Bronchial epithelial cell (primary cell): ENCODE results near the gene GPR107. TPM values are rescaled to one million over a fixed set of nuclear protein-coding genes. Genes with fewer than 3 reads are reported as not detected.

Source experiments
- DNase-seq: peaks from one replicate; pipeline ENCODE4 v3.0.0-alpha.2; 2010; ENCODE audit warnings: low read depth
- FAIRE-seq: peaks from 2 replicates; lab custom pipeline; 2011; peaks lifted over from hg19 to GRCh38; lab: Jason Lieb, UNC
- H3K27me3 ChIP-seq: 2 replicates; pipeline ENCODE4 v1.5.1; 2011; ENCODE audit warnings: low read length; ENCODE audit not compliant: control insufficient read depth, insufficient read depth
- H3K36me3 ChIP-seq: 2 replicates; pipeline ENCODE4 v1.5.1; 2011; ENCODE audit warnings: low read length; ENCODE audit not compliant: control insufficient read depth, insufficient read depth
- H3K4me3 ChIP-seq: 2 replicates; pipeline ENCODE4 v1.5.1; 2011; ENCODE audit warnings: mild to moderate bottlenecking, low read depth, low read length, control low read depth
- total RNA-seq: library from RNA; depleted of rRNA; stranded (reverse); fragments of >200 nt; gene quantifications from 2 replicates; pipeline ENCODE4 v1.2.1, GENCODE V29; 2014
- TF ChIP-seq, protein P1 (sequence below): IDR thresholded peaks from 2 replicates; pipeline ENCODE4 v1.5.1; 2011; ENCODE audit warnings: mild to moderate bottlenecking, moderate library complexity, low read length, control low read depth, inconsistent platforms; ENCODE audit not compliant: insufficient read depth, severe bottlenecking

The GPR107 gene
- total RNA-seq, 1 donor from 2014 or later: 21.6 TPM

DNA sequence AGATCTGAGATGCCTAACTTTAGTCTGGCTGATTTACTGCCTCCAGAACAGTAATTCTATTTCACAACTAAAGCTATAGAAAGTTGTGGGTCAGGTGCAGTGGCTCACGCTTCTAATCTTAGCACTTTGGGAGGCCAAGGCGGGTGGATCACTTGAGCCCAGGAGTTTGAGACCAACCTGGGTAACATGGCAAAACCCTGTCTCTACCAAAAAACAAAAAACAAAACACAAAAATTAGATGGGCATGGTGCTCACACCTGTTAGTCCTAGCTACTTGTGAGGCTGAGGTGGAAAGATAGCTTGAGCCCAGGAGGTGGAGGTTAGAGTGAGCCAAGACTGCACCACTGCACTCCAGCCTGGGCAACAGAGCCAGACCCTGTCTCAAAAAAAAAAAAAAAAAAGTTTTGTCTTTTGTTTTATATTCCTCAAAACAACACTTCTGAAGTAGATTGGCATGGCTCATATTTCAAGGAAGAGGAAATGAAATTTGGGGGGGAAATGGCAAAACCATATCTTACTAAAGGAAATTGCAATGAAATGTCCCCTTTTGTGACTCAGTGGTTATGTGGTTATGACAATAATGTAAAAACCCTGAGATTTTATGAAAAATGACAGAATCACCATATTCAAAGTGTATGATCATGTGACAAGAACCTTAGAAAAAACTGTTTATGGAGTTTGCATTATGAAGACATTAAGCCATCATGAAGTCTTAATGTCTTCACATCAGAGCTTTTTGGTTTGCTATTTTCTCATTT is 26.9 kb upstream of the GPR107 start:
- no peaks in the 10 kb centered on the region for H3K36me3 ChIP-seq
- no peak overlapping the region for H3K4me3 ChIP-seq
- H3K27me3 ChIP-seq: no peaks in the 10 kb centered on the region
- no peak for FAIRE-seq
- TF ChIP-seq, protein P1, sequence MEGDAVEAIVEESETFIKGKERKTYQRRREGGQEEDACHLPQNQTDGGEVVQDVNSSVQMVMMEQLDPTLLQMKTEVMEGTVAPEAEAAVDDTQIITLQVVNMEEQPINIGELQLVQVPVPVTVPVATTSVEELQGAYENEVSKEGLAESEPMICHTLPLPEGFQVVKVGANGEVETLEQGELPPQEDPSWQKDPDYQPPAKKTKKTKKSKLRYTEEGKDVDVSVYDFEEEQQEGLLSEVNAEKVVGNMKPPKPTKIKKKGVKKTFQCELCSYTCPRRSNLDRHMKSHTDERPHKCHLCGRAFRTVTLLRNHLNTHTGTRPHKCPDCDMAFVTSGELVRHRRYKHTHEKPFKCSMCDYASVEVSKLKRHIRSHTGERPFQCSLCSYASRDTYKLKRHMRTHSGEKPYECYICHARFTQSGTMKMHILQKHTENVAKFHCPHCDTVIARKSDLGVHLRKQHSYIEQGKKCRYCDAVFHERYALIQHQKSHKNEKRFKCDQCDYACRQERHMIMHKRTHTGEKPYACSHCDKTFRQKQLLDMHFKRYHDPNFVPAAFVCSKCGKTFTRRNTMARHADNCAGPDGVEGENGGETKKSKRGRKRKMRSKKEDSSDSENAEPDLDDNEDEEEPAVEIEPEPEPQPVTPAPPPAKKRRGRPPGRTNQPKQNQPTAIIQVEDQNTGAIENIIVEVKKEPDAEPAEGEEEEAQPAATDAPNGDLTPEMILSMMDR: no peak
- no peak for DNase-seq

DNA sequence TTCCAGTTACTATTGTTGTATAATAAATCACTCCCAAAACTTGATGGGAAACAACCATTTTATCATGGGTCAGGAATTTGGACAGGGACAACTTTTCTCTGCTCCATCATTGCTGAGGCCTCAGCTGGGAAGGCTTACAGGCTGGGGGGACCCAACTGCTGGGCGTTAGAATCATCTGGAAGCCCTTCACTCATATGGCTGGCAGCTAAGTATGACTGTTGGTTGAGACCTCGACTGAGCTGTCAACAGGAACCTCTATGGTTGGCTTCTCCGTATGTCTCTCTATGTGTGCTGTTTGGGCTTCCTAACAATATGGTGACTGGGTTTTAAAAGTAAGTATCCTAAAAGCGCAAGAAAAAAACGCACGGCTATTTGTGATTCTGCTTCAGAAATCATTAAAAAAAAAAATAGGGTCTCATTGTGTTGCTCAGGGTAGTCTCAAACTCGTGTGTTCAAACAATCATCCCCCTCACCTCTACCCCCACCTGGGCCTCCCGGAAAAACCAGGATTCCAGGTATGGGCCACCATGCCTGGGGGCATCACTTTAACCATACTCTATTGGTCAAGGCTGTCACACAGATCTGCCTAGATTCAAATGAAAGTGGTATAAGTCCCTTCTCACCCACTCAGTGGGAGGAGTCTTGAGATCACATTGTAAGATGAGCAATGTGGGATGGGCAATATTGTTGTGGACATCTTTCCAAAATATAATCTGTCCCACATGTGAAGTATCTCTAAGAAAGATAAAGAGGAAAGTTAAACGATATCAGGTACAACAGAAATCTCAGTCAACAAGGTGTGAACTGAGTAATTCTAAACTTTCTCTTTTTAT is 26.0 kb upstream of the GPR107 start:
- no peak for FAIRE-seq
- no peak for DNase-seq
- Histone ChIP-seq H3K36me3 (no peaks in the 10 kb centered on the region), H3K27me3 (no peaks in the 10 kb centered on the region), H3K4me3 (no peak overlapping the region)
- TF ChIP-seq, protein P1: no peak

DNA sequence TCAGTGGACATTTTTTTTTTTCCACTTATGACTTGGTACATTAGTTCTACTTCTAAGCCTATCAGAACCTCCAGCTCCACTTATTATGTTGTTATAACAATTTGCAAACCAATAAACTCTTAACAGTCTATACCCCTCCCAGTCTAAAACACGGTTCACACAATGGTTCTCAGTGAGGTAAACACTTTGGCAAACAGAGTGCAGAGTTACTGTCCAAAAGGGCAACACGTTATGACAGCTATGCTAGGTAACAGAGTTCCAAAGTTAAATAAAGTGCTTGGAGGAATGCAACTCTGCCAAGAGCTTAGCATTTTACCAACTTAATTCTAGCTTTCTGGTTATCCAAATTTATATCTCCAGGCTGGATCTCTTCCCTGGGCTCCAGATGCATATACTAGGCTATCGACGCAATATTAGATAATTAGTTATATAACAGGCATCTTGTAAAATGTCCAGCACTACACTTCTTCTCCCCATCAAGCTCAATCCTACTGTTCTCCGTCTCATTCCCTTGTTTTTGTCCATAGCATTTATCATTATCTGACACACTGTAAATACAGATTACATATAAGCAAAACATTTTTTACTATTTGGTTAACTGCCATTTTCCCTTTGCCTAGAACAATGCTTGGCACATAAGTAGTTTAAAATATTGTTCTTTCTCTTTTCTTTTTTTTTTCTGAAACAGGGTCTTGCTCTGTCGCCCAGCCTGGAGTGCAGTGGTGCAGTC is 25.0 kb upstream of the GPR107 start:
- FAIRE-seq (no peak), DNase-seq (no peak)
- Histone ChIP-seq H3K27me3 (no peaks in the 10 kb centered on the region), H3K4me3 (no peak overlapping the region), H3K36me3 (no peaks in the 10 kb centered on the region)
- TF ChIP-seq, protein P1: no peak

DNA sequence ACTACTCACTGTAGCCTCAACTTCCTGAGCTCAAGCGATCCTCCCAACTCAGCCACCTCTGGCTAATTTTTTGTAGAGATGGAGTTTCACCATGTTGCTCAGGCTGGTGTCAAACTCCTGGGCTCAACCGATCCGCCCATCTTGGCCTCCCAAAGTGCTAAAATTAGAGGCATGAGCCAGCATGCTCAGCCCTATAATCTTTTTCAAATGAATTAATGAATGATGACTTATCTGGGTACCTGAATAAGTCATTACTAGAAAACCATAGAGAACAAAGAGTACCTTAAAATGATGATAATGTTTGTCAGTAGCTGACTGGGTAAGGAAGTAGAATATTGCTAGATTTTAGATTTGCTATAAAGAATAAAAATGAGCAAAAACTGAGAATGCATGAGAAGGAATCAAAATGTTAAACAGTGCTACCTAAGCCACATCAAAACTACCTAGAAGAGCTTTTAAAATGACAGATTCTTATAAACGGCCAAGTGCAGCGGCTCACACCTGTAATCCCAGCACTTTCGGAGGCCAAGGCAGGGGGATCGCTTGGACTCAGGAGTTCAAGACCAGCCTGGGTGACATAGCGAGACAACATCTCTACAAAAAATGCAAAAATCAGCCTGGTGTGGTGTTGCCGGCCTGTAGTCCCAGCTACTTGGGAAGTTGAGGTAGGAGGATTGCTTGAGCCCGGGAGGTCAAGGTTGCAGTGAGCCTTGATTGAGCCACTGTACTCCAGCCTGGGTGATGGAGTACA is 24.3 kb upstream of the GPR107 start:
- FAIRE-seq: no peak
- peak; percentile 38 for DNase-seq
- H3K4me3 ChIP-seq: no peak overlapping the region
- no peaks in the 10 kb centered on the region for H3K27me3 ChIP-seq
- no peaks in the 10 kb centered on the region for H3K36me3 ChIP-seq
- TF ChIP-seq, protein P1: no peak

DNA sequence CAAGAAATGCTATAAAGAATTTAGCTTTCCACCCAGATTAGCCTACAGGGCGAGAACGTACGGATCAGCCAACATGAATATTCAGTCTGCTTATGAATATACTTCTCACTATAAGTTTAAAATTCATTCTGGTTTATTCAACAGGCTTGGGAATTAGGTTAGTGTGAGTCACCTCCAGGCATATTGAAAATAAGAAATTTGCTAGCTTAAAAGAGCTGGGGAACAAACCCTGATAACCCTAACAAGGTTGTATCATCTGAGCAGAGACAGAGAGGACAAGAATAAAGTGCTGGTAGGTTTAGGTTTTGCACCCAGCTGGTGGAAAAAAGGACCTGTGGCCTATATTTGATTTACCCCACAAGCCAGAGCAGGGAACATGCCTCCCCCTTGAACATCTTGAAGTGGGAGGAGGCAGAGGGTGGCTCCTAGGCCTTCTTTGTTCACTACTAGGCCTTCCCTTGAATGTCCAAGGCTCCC is 23.0 kb upstream of the GPR107 start:
- FAIRE-seq (no peak), DNase-seq (no peak)
- H3K27me3 ChIP-seq: no peaks in the 10 kb centered on the region
- peaks cover 2% of the 10 kb centered on the region for H3K36me3 ChIP-seq
- TF ChIP-seq, protein P1: no peak
- H3K4me3 ChIP-seq: no peak overlapping the region
